NCI-H774 (cell line): ENCODE measurements around the gene FMNL1.

ENCODE experiments used
- DNase-seq: peaks from one replicate; lab custom pipeline; 2025; lab: John Stamatoyannopoulos, UW

The FMNL1 gene

DNA sequence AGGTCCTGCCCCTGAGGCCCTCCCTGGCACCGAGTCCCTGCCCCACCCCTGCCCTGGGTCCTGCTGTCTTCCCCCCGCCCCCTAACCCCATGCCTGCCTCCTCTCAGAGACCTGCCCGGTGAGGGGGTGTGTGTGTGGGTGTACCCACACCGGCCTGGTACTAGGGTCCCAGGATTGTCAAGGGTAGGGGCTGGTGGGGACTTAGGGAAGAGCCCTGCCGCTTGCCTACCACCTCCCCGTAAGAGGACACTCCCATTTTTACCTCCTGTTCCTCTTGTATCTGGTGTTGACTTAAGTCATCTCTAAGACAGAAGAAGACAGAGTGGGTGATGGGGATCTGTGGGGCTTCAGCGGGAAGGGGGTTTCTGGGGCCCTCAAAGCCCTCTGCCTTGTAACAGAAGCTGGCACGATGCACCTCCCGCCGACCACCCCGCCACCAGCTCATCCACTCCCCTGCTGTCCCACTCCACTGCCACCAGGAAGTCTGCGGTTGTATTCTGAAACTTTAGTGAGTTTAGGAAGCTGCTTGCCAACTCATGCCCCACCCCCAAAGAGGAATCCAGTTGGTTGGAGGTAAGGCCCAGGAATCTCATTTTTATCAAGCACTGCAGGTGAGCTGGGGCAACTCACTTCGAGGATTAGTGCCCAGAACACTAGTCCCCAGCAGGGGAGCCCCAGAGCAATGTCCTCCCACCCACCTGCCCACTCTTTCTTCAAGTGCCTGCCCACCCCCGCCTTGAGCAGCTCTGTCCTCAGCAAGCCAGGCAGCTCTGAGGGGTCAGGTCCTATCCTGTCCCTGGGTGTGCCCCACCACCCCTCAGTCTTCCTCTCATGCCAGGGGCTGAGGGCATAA lies 34.7 kb downstream of the FMNL1 start:
- no peak for DNase-seq

DNA sequence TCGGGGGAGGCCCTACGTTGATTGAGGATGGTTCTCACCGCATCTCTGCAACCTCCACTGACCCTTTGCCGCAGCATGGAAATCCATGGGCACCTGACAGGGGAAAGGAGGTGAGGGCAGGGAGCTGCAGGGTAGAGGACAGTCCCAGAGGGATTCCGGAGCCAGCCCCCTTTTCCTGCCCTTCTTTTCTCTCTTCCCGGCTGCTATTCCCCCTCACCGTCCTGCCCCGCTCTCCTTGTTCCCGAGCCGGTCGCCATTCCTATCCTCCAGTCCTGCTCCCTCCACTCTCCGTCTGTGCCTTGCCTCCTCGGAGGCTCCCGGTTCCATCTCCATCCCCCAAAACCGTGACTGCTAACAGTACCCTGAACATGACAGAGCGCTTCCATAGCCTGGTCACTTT lies 35.4 kb downstream of the FMNL1 start:
- DNase-seq, result no peak

DNA sequence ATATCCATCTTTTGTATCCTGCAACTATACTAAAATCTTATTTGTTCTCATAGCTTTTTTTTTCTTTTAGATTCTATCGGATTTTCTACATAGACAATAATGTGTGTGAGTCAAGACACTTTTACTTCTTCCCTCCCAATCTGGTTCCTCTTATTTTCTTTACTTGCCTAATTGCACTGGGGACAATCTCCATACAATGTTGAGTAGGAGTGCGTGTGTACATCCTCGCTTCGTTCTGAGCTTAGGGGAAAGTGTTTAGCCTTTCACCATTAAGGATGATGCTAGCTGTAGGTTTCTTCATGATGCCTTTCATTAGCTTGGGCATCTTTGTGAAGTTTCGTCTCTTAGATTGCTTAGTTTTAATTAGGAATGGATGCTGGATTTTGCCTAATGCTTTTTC lies 37.3 kb downstream of the FMNL1 start:
- DNase-seq, result no peak

DNA sequence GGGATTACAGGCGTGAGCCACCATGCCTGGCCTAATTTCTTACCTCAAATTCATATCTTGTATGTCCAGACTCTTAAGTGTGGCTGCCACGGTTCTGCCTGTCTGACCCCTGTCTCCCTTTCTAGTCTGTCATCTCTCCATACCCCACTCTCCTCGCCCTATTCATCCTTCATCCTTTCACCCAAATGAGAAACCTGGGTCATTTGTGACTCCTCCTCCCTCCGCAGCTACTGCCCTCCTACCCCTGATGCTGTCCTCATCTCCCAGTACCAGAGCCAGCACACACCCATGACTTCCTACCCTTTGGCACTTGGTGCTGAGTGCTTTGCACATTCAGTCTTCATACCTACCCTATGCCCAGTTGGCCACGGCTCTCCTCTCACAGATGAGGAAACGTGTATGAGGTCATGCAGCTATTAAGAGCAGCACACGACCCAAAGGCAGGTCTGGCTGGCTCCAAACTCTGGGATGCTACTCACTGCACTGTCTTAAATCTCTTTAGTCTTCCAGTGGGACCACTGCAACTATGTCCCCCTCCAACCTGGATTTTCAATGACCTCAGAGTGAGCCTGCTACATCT lies 38.6 kb downstream of the FMNL1 start:
- DNase-seq, result no peak

DNA sequence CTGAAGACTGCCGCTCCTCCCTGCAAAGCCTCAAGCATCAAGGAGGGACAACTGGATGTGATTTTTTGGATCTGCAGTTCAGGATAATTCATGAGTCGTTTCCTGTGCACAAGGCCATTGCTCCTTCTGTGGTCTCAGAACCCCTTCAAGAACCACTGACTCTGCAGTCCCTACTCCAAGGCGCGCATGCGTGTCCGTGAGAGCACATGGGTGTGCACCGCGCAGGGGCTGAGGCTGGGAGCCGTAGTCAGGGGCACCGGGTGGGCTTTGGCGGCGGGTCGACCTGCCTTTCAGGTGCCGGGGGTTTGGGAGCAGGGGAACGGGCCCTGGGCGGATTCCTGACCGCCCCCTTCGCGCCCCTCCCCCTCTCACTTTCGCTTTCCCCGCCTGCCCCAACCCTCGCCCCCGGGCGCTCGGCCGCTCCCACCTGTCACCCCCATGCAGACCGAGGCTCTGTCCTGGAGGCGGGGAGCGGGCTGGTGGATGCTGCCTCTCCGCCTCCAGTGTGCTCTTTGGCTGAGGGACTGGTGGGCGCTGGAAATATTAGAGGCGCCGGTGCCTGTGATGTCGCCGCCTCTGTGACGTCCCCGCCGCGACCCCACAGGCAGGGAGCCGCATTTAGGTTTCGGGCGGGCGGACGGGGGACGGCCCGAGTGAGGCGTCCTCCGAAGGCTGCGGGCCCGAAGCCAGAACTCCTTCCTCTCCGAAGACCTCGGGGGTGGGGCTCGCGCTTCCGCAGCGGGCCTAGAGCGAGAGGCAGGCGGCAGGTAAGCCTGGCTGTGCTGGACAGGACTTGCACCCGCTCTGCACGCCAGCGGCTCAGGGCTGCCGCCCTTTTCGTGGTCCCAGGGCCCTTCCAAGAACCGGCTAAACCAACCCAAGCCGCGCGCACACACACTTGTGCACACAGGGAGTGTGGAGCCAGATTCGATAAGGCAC lies 40.2 kb downstream of the FMNL1 start, which contains the start of gene SPATA32:
SPATA32 (minus strand) TSS at position 518 of the 939 bp plus-strand sequence; CDS start at position 440, 78 bp downstream.
- DNase-seq, result no peak

DNA sequence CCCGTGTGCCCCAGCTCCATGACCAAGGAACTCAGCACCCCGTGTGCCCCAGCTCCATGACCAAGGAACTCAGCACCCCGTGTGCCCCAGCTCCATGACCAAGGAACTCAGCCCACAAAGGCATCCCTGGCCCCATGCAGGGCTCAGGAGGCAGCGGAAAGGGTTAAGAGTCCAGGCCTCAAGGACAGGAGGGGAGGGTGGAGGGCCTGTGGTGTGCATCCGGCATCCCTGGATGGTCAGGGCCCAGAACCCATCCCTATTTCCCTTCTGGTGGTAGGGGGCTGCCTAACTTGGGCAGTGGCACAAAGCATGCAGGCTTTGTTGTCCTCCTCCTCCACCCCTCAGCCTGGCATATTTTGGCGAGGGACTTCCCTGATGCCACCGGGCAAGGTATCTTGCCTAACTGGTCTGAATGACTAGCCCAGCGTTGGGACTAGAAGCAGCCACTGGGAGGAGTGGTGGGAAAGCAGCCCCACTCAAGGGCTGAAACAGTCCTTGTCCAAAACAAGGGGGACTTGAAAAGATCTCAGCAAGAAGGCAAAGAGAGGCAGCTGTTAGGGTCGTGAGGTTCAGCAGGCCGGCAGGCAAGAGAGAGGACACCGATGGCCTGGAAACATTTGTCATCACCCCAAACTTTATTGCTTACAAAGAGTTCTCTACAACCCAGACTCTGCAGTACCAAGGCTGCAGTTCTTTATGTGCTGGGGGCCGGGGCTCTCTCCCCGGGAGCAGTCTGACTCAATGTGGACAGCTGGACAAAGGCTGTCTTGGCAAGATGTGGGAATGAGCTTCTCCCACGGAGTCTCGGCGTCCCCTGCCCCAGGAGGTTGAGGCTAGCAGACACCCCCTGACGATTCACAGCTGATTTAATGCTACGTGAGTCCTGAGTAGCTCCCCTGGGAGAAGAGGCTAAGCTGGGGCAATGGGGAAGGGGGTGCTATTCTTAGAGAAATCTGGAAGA lies 41.1 kb downstream of the FMNL1 start:
- DNase-seq, result no peak

DNA sequence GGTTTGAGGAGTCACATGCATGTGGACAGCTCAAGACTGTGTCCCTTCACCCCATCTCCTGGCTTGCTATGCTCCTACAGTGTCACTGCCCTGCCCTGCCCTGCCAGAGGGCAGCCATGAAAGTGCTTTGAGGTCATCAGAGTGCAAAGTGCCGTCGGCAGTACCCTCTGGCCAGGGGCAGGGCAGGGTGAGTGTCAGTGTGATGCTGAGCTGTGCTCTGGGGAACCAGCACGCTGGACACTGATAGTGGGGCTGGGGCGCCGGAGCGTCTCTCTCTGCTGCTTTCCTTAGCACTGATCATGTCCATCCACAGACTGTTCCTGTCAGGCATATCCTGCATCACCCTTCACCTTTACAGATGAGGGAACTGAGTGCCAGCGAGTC lies 41.8 kb downstream of the FMNL1 start:
- no peak for DNase-seq

DNA sequence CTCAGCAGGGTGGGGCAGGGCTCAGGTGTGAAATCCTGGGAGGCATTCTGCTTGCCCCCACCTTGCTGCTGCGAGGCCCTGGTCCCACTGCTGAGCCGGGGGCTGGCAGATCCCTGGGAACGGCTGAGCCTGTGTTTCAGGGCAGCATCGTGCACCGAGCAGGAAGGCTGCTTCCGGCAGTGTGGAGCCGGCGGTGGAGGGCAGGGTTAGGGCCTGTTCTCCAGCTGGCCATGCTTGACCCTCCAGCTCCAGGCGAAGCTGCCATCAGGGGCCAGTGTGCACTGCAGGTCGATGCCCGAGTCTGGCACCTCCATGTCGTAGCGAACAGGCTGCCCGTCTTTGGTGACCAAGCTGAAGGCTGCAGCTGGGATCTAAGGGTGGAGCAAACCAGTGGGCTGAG lies 42.7 kb downstream of the FMNL1 start:
- no peak for DNase-seq

DNA sequence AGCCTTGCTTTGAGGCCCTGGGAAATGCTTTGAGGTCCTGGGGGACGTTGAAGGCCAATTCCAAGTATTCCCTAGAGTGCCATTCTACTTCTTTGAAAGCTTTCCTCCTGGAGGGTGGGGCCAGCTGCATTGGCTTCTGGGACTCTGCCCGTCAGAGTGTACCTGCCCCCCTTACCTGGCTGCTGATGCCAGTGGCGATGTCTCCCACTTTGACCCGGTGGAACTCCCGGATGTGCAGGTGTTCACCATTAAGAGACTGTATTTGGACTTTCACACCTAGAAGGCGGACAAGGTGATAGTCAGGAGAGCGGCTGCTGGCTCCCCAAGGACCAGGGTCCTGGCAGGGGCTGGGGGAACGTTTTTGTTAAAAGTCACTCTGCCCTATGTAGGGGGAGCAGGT lies 43.3 kb downstream of the FMNL1 start:
- no peak for DNase-seq

DNA sequence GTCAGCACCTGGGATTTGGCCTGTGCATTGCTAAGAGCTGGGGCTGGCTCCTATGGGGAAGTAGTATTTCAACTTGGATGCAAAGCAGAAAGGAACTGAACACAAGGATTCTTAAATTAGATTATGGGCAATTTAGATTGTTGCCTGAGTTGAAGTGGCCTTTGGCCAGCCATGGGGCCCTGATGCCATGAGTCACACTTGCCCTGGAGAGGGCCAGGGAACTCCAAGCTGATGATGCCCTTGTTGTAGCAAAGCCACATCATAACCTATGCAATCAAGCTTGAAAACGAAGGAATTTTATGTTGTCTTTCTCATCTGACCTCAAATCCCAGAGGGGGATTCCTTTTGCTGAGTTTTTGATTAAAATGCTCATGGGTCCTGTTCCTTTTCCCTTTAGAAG lies 44.1 kb downstream of the FMNL1 start:
- no peak for DNase-seq

DNA sequence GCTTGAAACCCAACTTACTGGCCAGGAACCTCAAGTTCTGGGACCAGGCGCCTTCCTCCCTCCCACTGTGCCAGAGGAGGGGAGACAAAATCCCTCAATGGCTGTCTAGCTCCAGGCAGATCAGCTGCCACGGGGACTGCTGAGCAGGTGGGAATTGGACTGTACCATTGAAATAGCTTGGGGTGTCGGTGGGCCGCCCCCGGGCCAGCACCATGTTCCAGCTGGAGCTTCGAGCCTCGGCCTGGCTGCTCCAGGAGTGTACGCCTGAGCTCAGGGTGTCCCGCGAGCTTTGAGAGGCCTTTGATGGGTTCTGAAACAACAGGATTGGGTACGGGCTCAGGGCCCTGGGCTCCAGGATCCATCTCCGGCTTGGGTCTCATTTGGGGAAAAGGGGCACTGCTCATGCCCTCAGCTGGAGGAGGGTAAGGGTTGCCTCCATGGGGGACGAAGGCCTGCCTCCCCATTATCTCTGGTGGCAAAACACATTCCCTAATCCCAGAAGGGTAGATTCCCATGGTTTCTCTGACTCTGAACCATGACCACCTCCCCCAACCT lies 44.8 kb downstream of the FMNL1 start:
- no peak for DNase-seq

DNA sequence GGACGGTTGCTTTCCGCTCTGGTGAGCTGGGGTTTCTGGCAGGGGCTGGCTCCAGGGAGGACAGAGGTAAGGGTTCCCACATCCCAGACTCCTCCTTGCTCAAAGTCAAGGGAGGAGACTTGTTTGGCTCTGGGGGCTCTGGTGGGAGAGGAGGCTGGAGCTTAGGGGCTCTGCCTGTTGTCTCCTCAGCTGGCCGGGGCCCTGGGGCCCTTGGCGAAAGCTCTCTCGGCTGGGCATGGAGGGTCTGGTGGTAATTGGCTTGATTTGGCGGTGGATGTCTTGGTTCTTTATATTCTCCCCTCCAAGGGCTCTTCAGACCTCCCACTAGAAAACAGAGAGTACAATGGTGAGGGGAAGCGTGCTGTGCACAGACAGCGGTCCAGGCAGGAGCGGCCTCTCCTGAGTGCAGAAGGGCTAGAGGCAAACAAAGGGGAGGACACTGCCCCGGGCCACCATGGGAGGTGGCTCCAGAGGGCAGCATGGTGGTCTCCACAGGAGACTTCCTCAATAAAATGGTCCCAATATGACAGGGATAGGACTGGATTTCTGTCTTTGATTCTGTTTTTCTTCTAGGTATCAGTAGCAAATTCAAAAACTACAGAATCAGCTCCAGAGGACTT lies 45.9 kb downstream of the FMNL1 start:
- no peak for DNase-seq

DNA sequence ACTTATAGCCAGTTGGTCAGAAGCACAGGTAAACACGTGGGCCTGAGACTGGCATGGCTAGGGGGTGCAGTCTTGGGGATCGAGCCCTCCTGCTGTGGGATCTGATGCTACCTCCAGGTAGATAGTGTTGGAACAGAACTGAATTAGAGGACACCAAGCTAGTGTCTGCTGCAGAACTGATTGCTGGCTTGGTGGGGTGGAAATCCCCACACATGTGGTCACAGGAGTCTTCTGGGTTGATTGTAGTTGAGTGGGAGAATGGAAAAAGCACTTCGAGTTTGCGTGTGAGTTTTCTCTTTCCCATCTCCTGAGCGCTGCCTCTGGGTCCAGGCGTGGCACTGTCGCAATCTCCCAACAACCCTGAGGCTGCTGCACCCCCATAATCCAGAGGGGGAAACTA lies 48.2 kb downstream of the FMNL1 start:
- no peak for DNase-seq

DNA sequence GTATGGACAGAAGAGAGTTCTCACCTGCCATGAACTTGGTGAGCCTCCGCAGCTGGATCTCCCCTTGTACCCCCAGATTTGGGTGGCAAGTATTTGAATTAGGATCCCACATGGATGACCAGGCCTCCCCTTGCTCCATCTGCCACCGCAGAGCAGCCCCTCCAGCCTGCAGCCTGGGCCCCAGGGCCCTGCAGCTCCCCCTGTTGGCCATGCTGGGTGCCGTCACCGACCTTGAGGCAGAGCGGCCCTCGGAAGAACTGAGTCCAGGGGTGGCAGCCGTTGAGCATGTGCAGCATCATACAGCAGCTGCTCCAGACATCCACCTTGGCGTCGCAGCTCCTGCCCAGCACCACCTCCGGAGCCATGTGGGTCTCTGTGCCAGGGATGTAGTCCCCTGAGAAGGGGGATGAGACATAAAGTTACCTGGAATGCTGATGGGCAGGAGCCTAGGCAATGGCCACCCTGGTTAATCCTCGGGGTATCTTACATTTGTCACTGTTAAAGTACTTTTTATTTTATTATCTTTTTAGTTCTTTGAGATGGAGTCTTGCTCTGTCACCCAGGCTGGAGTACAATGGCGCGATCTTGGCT lies 49.2 kb downstream of the FMNL1 start:
- DNase-seq, result no peak

DNA sequence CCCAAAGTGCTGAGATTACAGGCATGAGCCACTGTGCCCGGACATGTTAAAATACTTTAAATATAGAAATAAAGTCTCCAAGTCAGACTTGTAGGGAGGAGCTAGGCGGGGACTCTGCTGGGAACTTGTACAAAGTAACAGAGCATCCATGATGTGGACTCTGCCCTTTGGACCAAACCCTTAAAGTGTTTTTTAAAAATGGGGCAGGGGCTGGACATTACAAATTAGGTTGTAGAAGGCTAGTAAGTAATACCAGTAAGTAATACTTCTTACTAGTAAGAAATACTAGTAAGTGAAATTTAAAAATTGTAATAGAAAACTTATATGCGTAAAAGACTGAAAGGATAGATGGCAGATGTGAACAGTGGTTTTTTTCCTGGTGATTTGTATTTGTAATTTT lies 49.9 kb downstream of the FMNL1 start:
- DNase-seq, result no peak

DNA sequence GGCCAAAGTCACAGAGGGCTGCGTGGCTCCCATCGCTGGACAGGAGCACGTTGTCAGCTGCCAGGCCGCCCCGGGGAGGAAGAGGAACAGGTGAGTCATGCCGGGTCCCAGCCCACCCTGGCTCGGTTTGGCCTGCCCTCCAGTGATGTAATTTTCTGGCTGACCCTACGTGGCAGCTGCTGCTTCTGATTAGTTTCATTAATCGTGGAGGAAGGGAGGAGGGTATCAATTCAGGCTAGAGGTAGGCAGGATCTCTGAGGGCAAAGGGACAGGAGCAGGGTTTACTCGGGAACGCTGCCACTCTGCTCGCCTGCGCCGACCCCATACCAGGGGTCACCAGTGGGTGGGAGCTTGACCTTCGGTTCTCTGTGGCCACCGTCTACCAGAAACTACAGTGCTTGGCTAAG lies 51.9 kb downstream of the FMNL1 start:
- DNase-seq, result no peak

DNA sequence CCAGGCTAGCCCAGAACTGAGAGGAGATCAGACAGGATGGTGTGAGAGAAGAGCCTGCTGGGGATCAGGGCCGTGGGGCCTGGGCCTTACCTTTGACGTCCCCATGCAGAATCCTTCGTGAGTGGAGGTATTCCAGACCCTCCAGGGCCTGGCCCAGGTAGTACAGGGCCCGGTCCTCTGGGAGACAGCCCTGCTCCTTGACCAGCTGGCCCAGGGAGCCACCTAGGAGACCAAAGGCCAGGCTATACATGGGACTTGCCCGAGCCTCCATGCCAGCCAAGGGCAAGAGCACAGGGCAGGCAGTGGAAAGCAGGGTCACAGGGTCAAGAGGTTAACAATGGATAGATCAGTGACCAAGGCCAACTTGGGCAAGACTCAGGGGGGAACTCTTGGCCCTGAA lies 52.3 kb downstream of the FMNL1 start:
- DNase-seq, result no peak

DNA sequence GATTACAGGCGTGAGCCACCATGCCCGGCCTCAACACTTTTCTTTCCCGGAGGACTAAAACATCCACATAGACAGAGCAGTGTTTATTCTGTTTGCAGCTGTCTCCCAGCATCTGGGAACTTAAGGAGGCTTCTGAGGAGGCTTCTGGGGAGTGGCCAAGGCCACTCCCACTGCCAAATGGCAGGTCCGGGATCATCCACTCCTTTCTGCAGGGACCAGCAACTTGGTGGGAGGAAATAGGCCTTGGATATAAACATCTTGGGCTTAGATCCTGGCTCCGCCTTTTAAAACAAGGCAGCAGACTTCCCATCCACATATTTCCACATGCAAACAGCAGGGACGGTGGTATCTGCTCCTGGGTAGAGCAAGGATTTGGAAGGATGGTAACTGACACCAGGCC lies 54.3 kb downstream of the FMNL1 start:
- DNase-seq, result no peak

DNA sequence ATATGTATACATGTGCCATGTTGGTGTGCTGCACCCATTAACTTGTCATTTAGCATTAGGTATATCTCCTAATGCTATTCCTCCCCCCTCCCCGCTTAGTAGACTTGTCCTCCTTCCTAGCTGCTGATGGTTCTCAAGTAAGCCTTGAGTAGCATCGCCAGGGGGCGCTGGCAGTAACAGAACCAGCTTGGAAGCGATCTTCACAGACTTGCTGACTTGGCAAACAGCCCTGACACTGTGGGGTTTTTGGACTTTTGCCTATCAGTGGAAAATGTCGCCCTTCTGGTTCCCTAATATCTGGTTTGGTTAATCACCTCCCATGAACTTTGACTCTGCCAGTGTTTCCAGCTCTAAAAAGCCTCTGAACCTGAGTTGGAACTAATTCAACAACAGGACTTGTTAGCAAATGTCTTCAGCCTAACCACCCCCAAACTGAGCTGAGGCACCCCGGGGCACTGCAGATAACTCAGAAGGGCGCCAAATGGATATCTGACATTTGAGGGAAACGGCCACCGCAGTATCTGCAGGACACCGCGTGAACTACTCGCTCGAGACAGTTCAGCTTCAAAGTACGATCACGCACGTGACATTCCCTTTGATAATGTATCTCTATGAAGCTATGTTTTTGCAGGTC lies 55.6 kb downstream of the FMNL1 start:
- DNase-seq, result peak; percentile 83

DNA sequence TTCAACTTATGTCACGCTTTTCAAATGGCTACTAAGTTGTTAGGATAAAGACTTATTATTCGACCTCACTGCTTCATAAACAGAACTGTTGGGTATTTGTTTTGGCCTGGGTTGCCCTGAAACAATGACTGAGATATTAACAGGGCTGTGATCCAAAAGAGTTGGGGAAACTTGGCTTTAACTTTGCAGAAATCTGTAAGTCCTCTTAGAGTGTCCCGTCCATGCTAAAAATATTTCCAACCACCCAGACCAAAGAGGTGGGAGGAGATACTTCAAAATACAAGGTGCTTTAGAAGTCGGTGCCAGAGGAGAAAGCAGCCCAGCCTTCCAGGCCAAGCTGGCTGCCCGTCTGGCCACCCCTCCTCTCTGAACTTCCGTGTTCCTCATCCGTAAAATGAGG lies 56.3 kb downstream of the FMNL1 start:
- no peak for DNase-seq
